Measurements from ENCODE around the gene SAC3D1. TPM values are rescaled to one million over a fixed set of nuclear protein-coding genes. Genes with fewer than 3 reads are reported as not detected.

Gene SAC3D1
- polyA plus RNA-seq, 1 of the 3 experiments (the other 2 are of a cell fraction), result 22.5 TPM

GRCh38 chr11:65066315-65066714 lies 25.3 kb downstream of the SAC3D1 start:
- H3K27me3 ChIP-seq (ENCODE audit: insufficient read depth), result no peaks in the 10 kb centered on the region
- no peak overlapping the region for H2AFZ ChIP-seq (ENCODE audit: low read depth)
- no peaks in the 10 kb centered on the region for H3K79me2 ChIP-seq (ENCODE audit: insufficient read depth)
- no peaks in the 10 kb centered on the region for H3F3A ChIP-seq (replicated peaks; ENCODE audit: insufficient read depth)
- no peak for DNase-seq
- CTCF ChIA-PET, result interaction anchor here (0.6 to 1.8 kb wide), 2 partner anchors 27 to 52 kb away, joined by 4 to 9 read pairs; partner anchors contain the start of gene ARL2
- POLR2A ChIA-PET, result interaction anchor here (1.0 kb wide), 1 partner anchor 8 kb away, joined by 4 read pairs; no protein-coding TSS in a partner anchor
- H4K20me1 ChIP-seq (ENCODE audit: insufficient read depth), result no peaks in the 10 kb centered on the region
- H3K9me3 ChIP-seq, result no peaks in the 10 kb centered on the region
- WGBS (ENCODE audit: low lambda C conversion rate), result 74% methylated on average over 3 of the region's 11 CpGs
- H3K4me1 ChIP-seq (ENCODE audit: control insufficient read depth in 1 of 2, insufficient read depth in 2 of 2, low read depth in 1 of 2, low read length in 1 of 2), result no peaks in the 10 kb centered on the region; a peak in 1 of 4 replicates
- no peak overlapping the region for H3K9ac ChIP-seq
- H3K4me2 ChIP-seq, result no peak overlapping the region
- TF ChIP-seq SMC3 (IDR thresholded peaks at IDR 0.05; ENCODE audit: low read depth, low read length) (no peak), IRF3 (IDR thresholded peaks at IDR 0.05; ENCODE audit: low read depth, low read length) (no peak), EP300 (IDR thresholded peaks at IDR 0.05; ENCODE audit: borderline replicate concordance in 1 of 2, low read depth in 1 of 2, low read length in 1 of 2) (no peak), FOXJ3 (CRISPR knock-in tag; IDR thresholded peaks at IDR 0.05) (no peak), FOXM1 (IDR thresholded peaks at IDR 0.05; ENCODE audit: low read depth) (no peak), ZBTB33 (IDR thresholded peaks at IDR 0.05; ENCODE audit: borderline replicate concordance, low read depth) (no peak), RAD21 (IDR thresholded peaks at IDR 0.05; ENCODE audit: low read length) (no peak), MAX (IDR thresholded peaks at IDR 0.05; ENCODE audit: low read depth) (no peak), MXI1 (IDR thresholded peaks at IDR 0.05; ENCODE audit: low read depth, low read length) (no peak), PBX3 (IDR thresholded peaks at IDR 0.05) (no peak), USF2 (IDR thresholded peaks at IDR 0.05; ENCODE audit: borderline replicate concordance, low read depth, low read length) (no peak), MEF2A (IDR thresholded peaks at IDR 0.05; ENCODE audit: borderline replicate concordance, low read depth) (no peak)
- H3K27ac ChIP-seq (ENCODE audit: low read depth in 2 of 2, low read length in 1 of 2), result no peak overlapping the region
- no peaks in the 10 kb centered on the region for H3K36me3 ChIP-seq (replicated peaks in 1 of 2; ENCODE audit: control insufficient read depth in 1 of 2, insufficient read depth in 2 of 2, low read length in 1 of 2)
- H3K4me3 ChIP-seq (ENCODE audit: low read depth in 2 of 2, low read length in 1 of 2), result no peak overlapping the region
- no peaks in the 10 kb centered on the region for H3K9me2 ChIP-seq

All from SK-N-SH (cell line).